HEK293T (cell line): ENCODE data around the gene SMOC2.
"Not testable (repeated sequence)": the region's sequence is repeated elsewhere in the genome, so short reads cannot be mapped to it uniquely, and the experiment has no call there.

Experiments
- CTCF ChIA-PET: fragments of 350-600 bp; formaldehyde crosslinking; extraction: SDS; loops from one replicate; lab custom pipeline; 2021; ENCODE audit warnings: antibody characterized with exemption, inconsistent platforms; lab: Yijun Ruan, JAX
- POLR2A ChIA-PET: fragments of 350-600 bp; formaldehyde crosslinking; extraction: SDS; loops from one replicate; lab custom pipeline; 2020; ENCODE audit warnings: antibody characterized with exemption, inconsistent platforms; lab: Yijun Ruan, JAX
- DNase-seq: peaks from one replicate; pipeline ENCODE4 v3.0.0; 2012; ENCODE audit warnings: mixed read lengths; ENCODE audit errors: extremely low spot score
- ARNT ChIP-seq: fragments of 450-650 bp; IDR thresholded peaks from 2 replicates; pipeline ENCODE4 v1.6.1; 2017; ENCODE audit warnings: mild to moderate bottlenecking
- BHLHE40 ChIP-seq: fragments of 450-650 bp; IDR thresholded peaks from 2 replicates; pipeline ENCODE4 v1.6.1; 2016; ENCODE audit warnings: mild to moderate bottlenecking, moderate library complexity, borderline replicate concordance
- CTBP1 ChIP-seq: fragments of 450-650 bp; IDR thresholded peaks from 2 replicates; pipeline ENCODE4 v1.6.1; 2016; ENCODE audit warnings: borderline replicate concordance
- ELF4 ChIP-seq: fragments of 450-650 bp; IDR thresholded peaks from 2 replicates; pipeline ENCODE4 v1.6.1; 2017; ENCODE audit warnings: antibody characterized with exemption
- FOXA1 ChIP-seq: fragments of 450-650 bp; IDR thresholded peaks from 2 replicates; pipeline ENCODE4 v1.6.1; 2016; ENCODE audit warnings: mild to moderate bottlenecking
- FOXK2 ChIP-seq: fragments of 450-650 bp; IDR thresholded peaks from 2 replicates; pipeline ENCODE4 v1.6.1; 2016; ENCODE audit warnings: mild to moderate bottlenecking
- FOXM1 ChIP-seq: fragments of 450-650 bp; IDR thresholded peaks from 2 replicates; pipeline ENCODE4 v1.6.1; 2017; ENCODE audit warnings: mild to moderate bottlenecking, borderline replicate concordance
- HDGF ChIP-seq: fragments of 450-650 bp; IDR thresholded peaks from 2 replicates; pipeline ENCODE4 v1.6.1; 2017; ENCODE audit warnings: antibody characterized with exemption, borderline replicate concordance
- L3MBTL2 ChIP-seq: fragments of 450-650 bp; conservative IDR thresholded peaks from 2 replicates; pipeline ENCODE4 v1.6.1; 2016; ENCODE audit warnings: mild to moderate bottlenecking
- LEF1 ChIP-seq: fragments of 450-650 bp; IDR thresholded peaks from 2 replicates; pipeline ENCODE4 v1.6.1; 2017; ENCODE audit warnings: mild to moderate bottlenecking, borderline replicate concordance
- NFRKB ChIP-seq: fragments of 450-650 bp; IDR thresholded peaks from 2 replicates; pipeline ENCODE4 v1.6.1; 2016; ENCODE audit warnings: mild to moderate bottlenecking, moderate library complexity
- SP1 ChIP-seq: fragments of 450-650 bp; IDR thresholded peaks from 2 replicates; pipeline ENCODE4 v1.6.1; 2017
- SUZ12 ChIP-seq: fragments of 450-650 bp; IDR thresholded peaks from 2 replicates; pipeline ENCODE4 v1.6.1; 2016; ENCODE audit warnings: mild to moderate bottlenecking
- TARDBP ChIP-seq: fragments of 450-650 bp; IDR thresholded peaks from 2 replicates; pipeline ENCODE4 v1.6.1; 2016
- ZNF384 ChIP-seq: fragments of 450-650 bp; IDR thresholded peaks from 2 replicates; pipeline ENCODE4 v1.6.1; 2016
- TF ChIP-seq, protein P1 (sequence below): fragments of 450-650 bp; IDR thresholded peaks from 2 replicates; pipeline ENCODE4 v1.6.1; 2016

Gene SMOC2

DNA sequence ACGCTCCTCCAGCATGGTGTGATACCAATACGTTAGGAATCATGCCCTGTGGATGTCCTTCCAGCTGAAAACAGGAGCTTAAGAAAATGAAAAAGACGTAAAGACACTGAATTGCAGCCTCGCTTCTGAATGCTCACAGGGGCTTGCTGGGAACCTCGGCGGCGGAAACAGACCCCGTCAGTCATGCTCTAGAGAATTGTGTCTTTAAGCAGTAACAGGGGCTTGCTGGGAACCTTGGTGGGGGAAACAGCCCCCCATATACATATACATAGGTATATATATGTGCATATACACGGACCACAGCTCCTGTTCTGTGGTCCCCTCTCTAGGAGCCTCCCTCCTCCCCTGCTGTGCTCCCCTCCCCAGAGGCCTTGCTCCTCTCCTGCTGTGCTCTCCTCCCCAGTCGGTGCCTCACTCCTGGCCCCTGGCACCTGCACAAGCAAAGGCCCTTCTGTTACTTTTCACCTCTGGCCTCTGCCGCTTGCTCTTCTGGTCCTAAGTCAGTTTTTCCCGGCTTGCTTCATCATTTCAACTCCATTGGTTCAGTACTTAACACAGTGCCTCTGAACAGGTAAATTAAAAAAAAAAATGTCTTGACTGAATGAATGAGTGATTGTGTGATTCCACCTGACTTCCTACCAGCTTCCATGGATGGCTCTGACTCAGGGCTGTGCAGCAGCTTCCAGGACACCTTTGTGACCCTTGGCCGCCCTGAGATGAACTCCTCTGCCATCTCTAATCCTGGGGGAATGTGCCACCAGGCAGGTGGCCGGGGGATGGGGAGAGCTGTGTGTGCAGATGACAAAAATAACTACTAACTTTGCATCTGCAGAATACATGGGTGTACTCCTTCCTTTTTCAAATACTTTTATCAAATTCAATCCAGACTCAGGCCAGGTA, 246.1 kb downstream of the SMOC2 start:
- TF ChIP-seq FOXA1, result no peak
- no peak for TF ChIP-seq FOXM1
- TF ChIP-seq ZNF384, result no peak
- TF ChIP-seq NFRKB, result no peak
- TF ChIP-seq, protein P1, sequence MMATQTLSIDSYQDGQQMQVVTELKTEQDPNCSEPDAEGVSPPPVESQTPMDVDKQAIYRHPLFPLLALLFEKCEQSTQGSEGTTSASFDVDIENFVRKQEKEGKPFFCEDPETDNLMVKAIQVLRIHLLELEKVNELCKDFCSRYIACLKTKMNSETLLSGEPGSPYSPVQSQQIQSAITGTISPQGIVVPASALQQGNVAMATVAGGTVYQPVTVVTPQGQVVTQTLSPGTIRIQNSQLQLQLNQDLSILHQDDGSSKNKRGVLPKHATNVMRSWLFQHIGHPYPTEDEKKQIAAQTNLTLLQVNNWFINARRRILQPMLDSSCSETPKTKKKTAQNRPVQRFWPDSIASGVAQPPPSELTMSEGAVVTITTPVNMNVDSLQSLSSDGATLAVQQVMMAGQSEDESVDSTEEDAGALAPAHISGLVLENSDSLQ, result no peak
- no peak for TF ChIP-seq ELF4
- no peak for TF ChIP-seq FOXK2
- TF ChIP-seq TARDBP, result no peak
- no peak for TF ChIP-seq SUZ12
- no peak for TF ChIP-seq L3MBTL2
- no peak for TF ChIP-seq CTBP1
- no peak for TF ChIP-seq HDGF
- no peak for TF ChIP-seq BHLHE40
- no peak for TF ChIP-seq LEF1
- TF ChIP-seq ARNT, result no peak
- TF ChIP-seq SP1, result no peak

DNA sequence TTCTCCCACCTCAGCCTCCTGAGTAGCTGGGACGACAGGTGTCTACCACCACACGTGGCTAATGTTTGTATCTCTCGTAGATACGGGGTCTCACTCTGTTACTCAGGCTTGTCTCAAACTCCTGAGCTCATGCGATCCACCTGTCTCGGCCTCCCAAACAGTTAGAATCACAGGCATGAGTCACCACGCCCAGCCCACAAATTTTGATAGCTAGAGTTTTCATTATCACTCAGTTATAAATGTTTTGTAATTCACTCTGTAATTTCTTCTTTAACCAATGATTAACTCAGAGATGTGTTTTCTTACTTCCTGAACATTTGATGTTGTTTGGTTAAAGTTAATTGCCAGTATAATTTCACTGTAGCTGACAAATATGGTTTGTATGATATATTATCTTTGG, 249.3 kb downstream of the SMOC2 start:
- ChIA-PET CTCF (no interaction called here), POLR2A (no interaction called here)
- no peak for TF ChIP-seq FOXA1
- no peak for TF ChIP-seq HDGF
- no peak for TF ChIP-seq LEF1
- no peak for TF ChIP-seq ZNF384
- TF ChIP-seq CTBP1, result no peak
- TF ChIP-seq L3MBTL2, result no peak
- no peak for TF ChIP-seq TARDBP
- no peak for TF ChIP-seq FOXK2
- TF ChIP-seq SP1, result no peak
- TF ChIP-seq FOXM1, result no peak
- no peak for TF ChIP-seq ELF4
- TF ChIP-seq BHLHE40, result no peak
- no peak for TF ChIP-seq NFRKB
- TF ChIP-seq ARNT, result no peak
- TF ChIP-seq SUZ12, result no peak
- TF ChIP-seq, protein P1, result no peak
- DNase-seq, result no peak

More for the DNA sequence above, 246.1 kb downstream of the SMOC2 start:
- no peak for DNase-seq
- POLR2A ChIA-PET, result no interaction called here
- CTCF ChIA-PET, result interaction anchor here (0.5 to 0.7 kb wide), 2 partner anchors 18 to 222 kb away, joined by 3 to 4 read pairs; no protein-coding TSS in a partner anchor

DNA sequence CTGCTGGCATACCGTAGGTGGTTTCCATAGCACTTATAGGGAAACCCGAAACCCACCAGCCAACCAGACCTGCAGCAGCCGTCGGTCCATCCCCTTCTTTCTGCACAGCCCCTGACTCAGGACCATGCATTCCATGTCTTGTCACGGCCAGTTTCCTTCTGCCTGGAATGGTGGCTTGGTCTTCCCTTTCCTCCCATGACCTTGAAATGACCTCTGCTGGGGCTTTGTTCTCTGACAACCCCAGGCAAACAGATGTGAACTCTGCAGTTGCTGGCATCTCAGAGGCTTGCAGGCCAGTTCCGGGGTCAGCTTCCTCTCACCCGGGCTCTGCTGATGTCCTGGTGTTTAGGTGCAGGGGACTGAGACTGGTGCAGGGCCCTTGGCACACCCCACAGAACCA, 250.8 kb downstream of the SMOC2 start:
- ChIA-PET POLR2A (no interaction called here), CTCF (no interaction called here)
- TF ChIP-seq FOXM1, result no peak
- TF ChIP-seq TARDBP, result no peak
- no peak for TF ChIP-seq HDGF
- no peak for TF ChIP-seq LEF1
- TF ChIP-seq CTBP1, result no peak
- no peak for TF ChIP-seq FOXK2
- TF ChIP-seq ARNT, result no peak
- no peak for DNase-seq

DNA sequence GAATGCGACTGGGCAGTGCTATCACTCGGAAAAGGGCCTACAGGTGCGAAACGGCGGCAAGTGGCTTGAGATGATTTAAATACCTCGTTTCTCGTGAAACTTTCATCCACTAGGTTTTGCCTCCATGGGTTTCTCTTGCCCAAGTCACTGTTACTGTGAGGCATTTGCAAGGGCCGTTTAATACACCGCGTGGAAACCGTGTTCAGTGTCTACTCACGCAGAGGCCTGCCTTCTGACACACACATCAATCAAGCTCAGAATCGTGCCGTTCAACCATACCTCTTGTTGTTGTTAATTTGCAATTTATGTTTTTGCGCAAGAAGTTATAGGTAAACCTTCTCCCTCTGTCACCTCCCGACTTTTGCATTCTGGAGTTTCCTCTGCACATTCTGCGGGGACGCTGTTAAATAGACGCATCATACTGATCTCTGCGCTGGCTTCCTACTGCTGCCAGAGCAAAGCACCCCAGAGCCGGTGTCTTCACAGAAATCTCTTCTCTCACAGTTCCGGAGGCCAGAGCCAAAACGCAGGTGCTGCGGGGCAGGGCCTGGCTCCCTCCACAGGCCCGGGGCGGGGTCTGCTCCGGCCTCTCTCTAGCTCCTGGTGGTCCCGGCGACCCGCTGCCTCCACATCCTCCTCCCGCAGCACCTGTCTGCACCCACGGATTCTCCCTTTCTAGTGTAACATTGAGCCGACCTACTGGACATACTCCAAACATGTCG, 251.4 kb downstream of the SMOC2 start:
- TF ChIP-seq L3MBTL2 (no peak), NFRKB (no peak), BHLHE40 (no peak), ARNT (no peak), FOXK2 (no peak), ELF4 (no peak), SUZ12 (no peak), FOXA1 (no peak), FOXM1 (no peak), HDGF (no peak), CTBP1 (no peak)
- TF ChIP-seq, protein P1, result no peak
- no peak for DNase-seq
- ChIA-PET POLR2A (no interaction called here), CTCF (no interaction called here)

DNA sequence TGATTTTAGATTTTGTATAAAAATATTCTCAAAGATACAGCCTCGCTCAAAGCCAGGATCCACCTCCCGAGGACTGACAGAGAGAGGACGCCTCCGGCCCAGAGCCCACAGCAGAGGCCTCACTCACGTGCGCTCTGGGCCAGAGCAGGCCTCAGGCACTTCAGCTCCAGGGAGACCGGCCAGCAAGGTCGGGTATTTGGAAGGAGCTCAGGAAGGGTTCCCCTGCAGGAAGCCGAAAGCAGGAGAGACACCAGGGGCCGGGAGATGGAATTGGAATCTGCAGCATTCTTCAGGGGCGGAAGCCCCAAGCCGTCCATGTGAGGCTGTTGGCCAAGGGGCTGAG, 251.9 kb downstream of the SMOC2 start:
- POLR2A ChIA-PET, CTCF ChIA-PET, DNase-seq: not testable (repeated sequence)

DNA sequence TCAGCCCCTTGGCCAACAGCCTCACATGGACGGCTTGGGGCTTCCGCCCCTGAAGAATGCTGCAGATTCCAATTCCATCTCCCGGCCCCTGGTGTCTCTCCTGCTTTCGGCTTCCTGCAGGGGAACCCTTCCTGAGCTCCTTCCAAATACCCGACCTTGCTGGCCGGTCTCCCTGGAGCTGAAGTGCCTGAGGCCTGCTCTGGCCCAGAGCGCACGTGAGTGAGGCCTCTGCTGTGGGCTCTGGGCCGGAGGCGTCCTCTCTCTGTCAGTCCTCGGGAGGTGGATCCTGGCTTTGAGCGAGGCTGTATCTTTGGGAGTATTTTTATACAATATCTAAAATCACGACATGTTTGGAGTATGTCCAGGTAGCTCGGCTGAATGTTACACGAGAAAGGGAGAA, 253.8 kb downstream of the SMOC2 start:
- CTCF ChIA-PET, POLR2A ChIA-PET, DNase-seq: not testable (repeated sequence)
